Fibroblast of mammary gland (primary cell): Measurements from ENCODE around the gene ASIC3.
A peak's percentile ranks its signal among the peaks of the same experiment; 100 is the strongest.

Experiments
- DNase-seq: peaks from one replicate; pipeline ENCODE4 v3.0.0-alpha.2; 2010; ENCODE audit warnings: low read depth
- H3K4me3 ChIP-seq: 2 replicates; pipeline ENCODE4 v1.5.1; 2011; ENCODE audit warnings: low read depth, mild to moderate bottlenecking, low read length, moderate library complexity; ENCODE audit not compliant: control insufficient read depth
- TF ChIP-seq, protein P1 (sequence below): conservative IDR thresholded peaks from 2 replicates; pipeline ENCODE4 v1.5.1; 2011; ENCODE audit warnings: low read depth, low read length, inconsistent platforms; ENCODE audit not compliant: control insufficient read depth, insufficient read depth

Gene ASIC3

DNA sequence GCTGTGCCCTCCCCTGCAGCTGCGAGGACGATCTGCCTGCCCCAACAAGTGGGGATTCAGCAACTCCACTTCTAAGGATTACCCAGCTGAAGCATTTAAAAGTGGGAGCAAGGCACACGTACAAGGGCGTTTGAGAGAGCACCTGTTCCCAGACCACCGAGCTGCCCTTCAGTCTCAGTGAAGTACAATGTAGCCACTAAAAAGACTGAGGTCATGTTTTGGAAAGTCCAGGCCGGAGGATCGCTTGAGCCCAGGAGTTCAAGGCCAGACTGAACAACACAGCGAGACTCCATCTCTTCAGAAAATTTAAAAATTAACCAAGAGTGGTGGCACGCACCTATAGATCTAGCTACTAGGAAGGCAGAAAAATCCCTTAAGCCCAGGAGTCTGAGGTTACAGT lies 42.8 kb upstream of the ASIC3 start:
- TF ChIP-seq, protein P1, sequence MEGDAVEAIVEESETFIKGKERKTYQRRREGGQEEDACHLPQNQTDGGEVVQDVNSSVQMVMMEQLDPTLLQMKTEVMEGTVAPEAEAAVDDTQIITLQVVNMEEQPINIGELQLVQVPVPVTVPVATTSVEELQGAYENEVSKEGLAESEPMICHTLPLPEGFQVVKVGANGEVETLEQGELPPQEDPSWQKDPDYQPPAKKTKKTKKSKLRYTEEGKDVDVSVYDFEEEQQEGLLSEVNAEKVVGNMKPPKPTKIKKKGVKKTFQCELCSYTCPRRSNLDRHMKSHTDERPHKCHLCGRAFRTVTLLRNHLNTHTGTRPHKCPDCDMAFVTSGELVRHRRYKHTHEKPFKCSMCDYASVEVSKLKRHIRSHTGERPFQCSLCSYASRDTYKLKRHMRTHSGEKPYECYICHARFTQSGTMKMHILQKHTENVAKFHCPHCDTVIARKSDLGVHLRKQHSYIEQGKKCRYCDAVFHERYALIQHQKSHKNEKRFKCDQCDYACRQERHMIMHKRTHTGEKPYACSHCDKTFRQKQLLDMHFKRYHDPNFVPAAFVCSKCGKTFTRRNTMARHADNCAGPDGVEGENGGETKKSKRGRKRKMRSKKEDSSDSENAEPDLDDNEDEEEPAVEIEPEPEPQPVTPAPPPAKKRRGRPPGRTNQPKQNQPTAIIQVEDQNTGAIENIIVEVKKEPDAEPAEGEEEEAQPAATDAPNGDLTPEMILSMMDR = no peak
- no peak for DNase-seq
- no peak overlapping the region for H3K4me3 ChIP-seq

DNA sequence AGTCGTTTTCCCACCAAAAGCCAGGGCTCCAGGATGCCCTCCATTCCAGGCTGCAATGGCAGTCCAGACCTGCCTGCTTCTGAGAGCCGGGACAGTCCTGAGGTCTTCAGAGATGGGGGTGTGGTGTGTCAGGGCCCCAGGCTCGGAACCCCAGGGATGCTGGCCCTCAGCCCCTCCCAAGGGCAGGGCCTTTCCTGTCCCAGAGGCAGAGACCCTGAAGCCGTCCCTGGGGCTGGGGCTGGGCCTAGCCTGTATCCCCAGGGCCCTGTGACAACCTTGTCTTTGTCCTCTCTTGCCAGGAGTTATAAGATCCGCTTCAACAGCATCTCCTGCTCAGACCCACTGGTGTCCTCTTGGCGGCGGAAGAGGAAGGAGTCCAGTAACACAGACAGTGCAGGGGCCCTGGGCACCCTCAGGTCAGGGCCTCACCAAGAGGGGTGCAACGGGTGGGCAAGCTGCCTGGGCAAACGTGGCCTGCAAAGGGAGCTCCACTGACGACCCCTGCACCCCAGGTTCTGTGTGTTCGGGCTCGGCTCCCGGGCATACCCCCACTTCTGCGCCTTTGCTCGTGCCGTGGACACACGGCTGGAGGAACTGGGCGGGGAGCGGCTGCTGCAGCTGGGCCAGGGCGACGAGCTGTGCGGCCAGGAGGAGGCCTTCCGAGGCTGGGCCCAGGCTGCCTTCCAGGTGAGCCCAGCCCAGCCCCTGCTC lies 41.6 kb upstream of the ASIC3 start:
- TF ChIP-seq, protein P1 = no peak
- no peak overlapping the region for H3K4me3 ChIP-seq
- DNase-seq = no peak

DNA sequence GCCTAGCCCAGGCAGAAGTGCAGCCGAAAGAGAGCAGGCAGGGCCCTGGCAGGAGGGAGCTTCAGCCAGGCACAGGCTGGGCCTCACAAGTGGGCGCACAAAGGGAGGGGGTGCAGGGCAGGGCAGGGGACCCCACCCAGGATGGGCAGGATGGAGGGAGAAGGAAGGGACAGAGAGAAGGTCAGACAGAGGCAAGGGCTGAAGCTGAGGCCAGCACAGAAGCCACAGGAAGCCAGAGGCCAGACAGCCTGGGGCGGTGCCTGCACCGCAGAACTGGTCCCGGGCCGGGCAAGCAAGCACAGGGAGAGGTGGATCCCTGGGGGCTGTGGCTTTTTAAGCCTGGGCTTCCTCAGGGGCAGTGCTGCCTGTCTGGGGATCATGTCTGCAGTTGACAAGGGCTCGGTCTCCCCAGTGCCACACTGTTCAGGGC lies 40.8 kb upstream of the ASIC3 start:
- TF ChIP-seq, protein P1 = no peak
- DNase-seq = no peak
- H3K4me3 ChIP-seq = no peak overlapping the region

DNA sequence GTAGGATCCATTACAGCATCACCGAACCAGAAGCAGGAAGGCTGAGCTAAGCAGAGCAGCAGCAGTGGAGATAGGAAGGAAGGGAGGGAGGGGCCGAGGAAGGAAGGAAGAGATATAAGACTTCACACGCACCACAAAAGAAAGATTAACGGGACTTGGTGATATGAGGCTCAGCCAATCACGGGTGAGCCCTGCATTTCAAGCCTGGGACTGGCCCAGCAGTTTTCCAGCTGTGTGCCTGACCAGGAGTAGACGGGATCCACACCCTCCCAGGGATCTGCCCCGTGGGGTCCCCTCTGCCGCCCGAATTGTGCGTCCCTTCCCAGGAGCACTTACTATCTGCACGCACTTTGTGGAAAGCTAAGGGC lies 40.2 kb upstream of the ASIC3 start:
- TF ChIP-seq, protein P1 = no peak
- DNase-seq = peak; percentile 23
- H3K4me3 ChIP-seq = peak overlapping the region; percentile 42

DNA sequence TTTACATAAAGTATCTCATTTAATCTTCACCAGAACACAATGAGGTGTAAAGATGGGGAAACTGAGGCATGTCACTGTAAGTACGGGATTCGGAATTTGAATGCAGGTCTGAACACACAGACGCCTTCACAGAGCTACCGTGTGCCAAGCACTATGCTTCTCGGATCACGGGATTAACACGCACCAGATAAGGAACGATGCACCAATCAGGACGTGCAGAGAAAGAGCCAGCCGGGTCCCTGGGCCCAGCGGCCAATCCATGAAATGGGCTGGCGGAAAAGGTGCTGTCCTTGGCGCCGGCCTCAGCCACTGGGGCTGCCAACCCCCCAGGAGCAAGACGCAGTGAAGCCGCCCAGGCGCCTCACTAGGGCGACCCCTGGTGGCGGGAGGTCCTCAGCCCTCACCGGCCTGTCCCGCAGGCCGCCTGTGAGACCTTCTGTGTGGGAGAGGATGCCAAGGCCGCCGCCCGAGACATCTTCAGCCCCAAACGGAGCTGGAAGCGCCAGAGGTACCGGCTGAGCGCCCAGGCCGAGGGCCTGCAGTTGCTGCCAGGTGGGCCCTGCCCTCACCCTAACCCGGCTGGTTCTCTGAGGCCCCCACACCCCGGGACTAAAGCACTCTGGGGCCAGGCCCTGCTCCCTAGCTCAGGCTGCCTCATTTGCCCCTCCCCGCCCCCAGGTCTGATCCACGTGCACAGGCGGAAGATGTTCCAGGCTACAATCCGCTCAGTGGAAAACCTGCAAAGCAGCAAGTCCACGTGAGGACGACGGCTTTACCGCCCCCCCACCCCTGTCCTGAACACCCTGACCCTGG lies 39.6 kb upstream of the ASIC3 start:
- peak; percentile 74 for DNase-seq
- H3K4me3 ChIP-seq = peak overlapping the region; percentile 42
- TF ChIP-seq, protein P1 = peak; percentile 72

DNA sequence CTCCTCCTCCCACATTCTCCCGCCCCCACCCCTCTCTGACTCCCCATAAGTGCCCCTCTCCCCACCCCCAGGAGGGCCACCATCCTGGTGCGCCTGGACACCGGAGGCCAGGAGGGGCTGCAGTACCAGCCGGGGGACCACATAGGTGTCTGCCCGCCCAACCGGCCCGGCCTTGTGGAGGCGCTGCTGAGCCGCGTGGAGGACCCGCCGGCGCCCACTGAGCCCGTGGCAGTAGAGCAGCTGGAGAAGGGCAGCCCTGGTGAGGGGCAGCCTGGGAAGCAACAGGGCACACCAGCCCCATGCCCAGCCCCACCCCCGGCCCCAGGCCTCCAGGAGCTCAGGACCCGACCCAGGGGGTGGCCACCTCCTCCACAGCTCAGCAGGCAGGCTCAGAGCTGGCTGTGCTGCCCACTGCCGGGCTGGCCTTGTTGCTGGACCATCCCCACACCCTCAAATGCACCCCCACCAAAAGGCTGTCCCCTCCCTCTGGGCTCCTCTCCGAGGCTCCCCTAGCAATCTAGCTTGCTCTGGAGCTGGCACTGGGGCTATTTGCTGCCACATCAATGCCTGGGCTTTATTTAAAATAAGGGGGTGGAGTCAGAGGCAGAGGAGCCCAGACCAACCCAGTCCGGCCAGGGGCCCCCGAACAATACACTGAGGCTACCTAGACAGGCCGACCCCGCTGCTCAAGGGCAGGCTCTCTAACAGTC lies 38.8 kb upstream of the ASIC3 start:
- H3K4me3 ChIP-seq = no peak overlapping the region

More for the DNA sequence above, 38.8 kb upstream of the ASIC3 start:
- DNase-seq = no peak
- TF ChIP-seq, protein P1 = no peak
